NCI-H446 treated with DMSO at 0.1 percent for 48 hours (cell line): ENCODE results near the gene PLPPR2.
A peak's percentile ranks its signal among the peaks of the same experiment; 100 is the strongest.
"Not testable (repeated sequence)": the region's sequence is repeated elsewhere in the genome, so short reads cannot be mapped to it uniquely, and the experiment has no call there.

Experiments used
- DNase-seq: peaks from one replicate; lab custom pipeline; 2025; lab: John Stamatoyannopoulos, UW

PLPPR2 gene

GRCh38 chr19:11339254-11340098 is 15.8 kb upstream of the PLPPR2 start, which contains the start of gene RAB3D:
Gene RAB3D (minus strand): TSS chr19:11339657. CDS start chr19:11337399, 2,258 bp downstream.
- peak; percentile 84 for DNase-seq

DNA sequence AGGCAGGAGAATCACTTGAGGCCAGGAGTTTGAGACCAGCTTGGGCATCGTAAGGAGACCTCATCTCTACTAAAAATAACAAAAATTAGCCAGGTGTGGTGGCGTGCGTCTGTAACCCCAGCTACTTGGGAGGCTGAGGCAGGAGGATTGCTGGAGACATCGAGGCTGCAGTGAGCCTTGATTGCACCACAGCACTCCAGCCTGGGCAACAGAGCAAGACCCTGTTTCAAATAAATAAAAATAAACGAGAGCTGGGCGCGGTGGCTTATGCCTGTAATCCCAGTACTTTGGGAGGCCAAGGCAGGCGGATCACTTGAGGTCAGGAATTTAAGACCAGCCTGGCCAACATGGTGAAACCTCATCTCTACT is 15.1 kb upstream of the PLPPR2 start:
- DNase-seq = not testable (repeated sequence)

DNA sequence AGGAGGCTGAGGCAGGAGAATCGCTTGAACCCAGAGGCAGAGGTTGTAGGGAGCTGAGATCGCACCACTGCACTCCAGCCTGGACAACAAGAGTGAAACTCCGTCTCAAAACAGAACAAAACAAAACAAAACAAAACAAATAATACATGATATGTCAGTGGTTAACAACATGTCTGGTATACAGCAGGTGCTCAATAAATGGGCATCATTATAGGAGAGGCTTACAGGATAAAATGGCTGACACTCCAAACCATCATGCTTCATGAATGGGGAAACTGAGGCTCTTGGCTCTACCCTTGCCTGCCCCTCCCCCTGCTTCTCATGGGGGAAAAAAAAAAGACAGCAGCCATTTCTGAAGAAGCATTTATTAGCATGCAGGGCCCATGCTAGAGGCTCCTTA is 12.8 kb upstream of the PLPPR2 start:
- no peak for DNase-seq

GRCh38 chr19:11345122-11345803 is 10.0 kb upstream of the PLPPR2 start:
- DNase-seq = no peak

- peak; percentile 99 for DNase-seq
These were observed 8.9 kb upstream of the PLPPR2 start, which contains the start of the genes CCDC159 and TMEM205 for GRCh38 chr19:11346104-11346940. Gene CCDC159 (plus strand): TSS chr19:11346519. CDS start chr19:11346607, 88 bp downstream. Gene TMEM205 (minus strand): TSS chr19:11346268. CDS start chr19:11345619, 649 bp downstream.

DNA sequence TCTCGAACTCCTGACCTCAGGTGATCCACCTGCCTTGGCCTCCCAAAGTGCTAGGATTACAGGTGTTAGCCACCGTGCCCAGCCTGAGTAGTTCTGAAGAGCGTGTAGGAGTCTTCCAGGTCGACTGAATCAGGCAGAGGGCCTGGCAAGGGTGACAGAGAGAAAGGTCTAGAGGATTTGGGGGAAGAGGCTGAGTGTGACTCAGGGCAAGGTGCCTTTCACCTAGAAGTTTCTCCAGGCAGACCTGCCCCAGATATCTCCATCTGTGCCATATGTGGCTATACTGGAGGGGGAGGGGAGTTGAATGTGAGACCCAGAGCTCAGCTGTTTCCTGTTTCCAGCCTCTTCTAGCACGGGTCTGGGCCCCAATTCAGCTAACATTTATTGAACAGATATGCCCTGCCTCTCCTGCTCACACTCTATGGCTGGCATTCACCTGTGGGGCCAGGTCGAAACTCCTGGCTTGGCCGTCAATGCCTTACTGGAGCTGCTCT is 7.6 kb upstream of the PLPPR2 start:
- no peak for DNase-seq

- DNase-seq = no peak
These were observed 6.1 kb upstream of the PLPPR2 start for GRCh38 chr19:11349171-11349570.

DNA sequence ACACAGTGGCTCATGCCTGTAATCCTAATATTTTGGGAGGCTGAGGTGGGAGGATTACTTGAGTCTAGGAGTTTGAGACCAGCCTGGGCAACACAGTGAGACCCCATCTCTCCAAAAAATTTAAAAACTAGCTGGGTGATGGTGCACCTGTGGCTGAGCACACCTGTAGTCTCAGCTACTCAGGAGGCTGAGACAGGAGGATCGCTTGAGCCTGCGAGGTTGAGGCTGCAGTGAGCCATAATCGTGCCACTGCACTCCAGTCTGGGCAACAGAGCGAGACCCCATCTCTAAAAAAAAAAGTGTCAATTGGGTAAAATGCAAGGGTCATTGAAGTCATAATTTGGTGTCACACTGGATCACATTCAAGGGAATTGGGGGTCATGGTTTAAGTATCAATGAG is 1.1 kb upstream of the PLPPR2 start:
- DNase-seq = not testable (repeated sequence)

DNA sequence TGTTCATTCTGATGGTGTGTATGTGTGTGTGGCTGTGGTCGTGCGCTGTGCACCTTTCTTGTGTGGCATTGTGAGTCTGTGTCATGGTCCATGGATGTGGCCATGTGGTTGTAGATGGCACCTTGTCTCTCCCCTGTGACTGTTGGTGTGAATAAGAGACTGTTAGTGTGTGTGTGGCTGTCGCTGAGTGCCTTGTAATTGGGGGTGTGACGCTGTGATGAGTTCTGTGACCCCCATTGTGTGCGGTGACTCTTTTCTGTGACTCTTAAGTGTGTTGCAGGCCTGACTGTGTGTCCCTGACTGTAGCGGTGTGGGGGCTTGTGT is 804 bp downstream of the PLPPR2 start:
- DNase-seq = no peak

DNA sequence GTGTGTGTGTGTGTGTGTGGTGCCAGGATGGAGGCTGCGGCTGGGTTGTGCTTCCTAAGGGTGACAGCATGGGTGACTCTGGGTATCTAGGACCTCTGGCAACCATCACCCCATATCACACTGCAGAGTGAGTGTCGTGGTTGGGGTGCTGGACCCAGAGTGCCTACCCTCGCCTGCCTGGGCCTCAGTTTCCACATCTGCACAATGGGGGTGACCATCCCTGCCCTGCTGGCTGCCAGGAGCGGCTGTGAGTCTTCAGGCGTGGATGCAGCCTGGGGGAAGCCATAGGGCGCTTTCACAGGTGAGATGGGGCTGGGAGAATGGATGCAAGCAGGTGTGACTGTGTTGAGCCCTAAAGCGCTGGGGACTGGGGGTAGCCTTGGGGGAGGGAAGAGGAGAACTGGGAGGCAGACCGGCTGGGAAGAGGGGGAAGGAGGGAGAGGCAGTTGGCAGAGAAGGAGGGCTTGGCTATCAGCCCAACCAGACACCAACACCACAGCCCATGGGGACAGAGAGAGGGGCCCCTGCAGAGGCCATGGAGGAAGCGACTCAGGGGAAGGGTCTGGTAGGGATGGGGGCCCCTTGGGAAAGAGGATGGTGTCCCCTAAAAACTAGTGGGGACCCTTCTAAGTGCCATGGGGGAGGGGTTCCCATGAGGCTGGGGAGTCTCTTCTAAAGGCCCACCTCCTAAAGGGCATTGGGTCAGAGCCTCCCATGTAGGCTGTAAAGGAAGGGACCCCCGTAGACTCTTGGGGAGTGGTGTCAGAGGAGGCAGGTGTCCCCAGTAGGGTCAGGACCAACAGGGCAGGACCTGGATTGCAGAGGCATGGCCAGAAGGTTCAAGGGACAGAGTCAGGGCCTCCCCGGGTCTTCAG is 1.7 kb downstream of the PLPPR2 start:
- DNase-seq = no peak

GRCh38 chr19:11359421-11359820 is 4.2 kb downstream of the PLPPR2 start:
- DNase-seq = no peak

- no peak for DNase-seq
These were observed 6.0 kb downstream of the PLPPR2 start for GRCh38 chr19:11361037-11361770.

- no peak for DNase-seq
These were observed 6.8 kb downstream of the PLPPR2 start for GRCh38 chr19:11361771-11362731.

- no peak for DNase-seq
These were observed 8.6 kb downstream of the PLPPR2 start for GRCh38 chr19:11363881-11364280.

GRCh38 chr19:11364296-11364904 is 9.2 kb downstream of the PLPPR2 start:
- DNase-seq = no peak

DNA sequence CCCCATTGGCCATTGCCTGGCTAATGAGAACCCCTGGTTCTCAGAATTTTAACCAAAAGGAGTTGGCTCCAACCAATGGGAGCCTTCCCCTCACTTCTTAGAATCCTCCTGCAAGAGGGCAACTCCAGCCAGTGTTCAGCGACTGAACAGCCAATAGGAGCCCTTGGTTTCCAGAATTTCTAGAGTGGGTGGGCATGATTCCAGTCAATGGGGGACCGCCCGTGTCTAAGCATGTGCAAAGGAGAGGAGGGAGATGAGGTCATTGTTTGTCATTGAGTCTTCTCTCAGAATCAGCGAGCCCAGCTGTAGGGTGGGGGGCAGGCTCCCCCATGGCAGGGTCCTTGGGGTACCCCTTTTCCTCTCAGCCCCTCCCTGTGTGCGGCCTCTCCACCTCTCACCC is 9.7 kb downstream of the PLPPR2 start:
- no peak for DNase-seq

GRCh38 chr19:11365557-11366117 is 10.4 kb downstream of the PLPPR2 start:
- no peak for DNase-seq

- no peak for DNase-seq
These were observed 12.3 kb downstream of the PLPPR2 start for GRCh38 chr19:11367528-11367927.

GRCh38 chr19:11370744-11371143 is 15.5 kb downstream of the PLPPR2 start:
- no peak for DNase-seq
